MCF 10A (cell line): ENCODE data around the gene SLC40A1. TPM values are rescaled to one million over a fixed set of nuclear protein-coding genes. Genes with fewer than 3 reads are reported as not detected.
"Not testable (repeated sequence)": the region's sequence is repeated elsewhere in the genome, so short reads cannot be mapped to it uniquely, and the experiment has no call there.

ENCODE experiments used
- BruUV-seq: library from RNA; stranded (reverse); fragments of 400-500 nt; replicated peaks from 2 replicates; lab custom pipeline; 2021; lab: Mats Ljungman, UMichigan
- CTCF ChIA-PET: fragments of 300-600 bp; sonication (Branson Sonifier 250); formaldehyde crosslinking; extraction: SDS; loops from one replicate; lab custom pipeline; 2021; ENCODE audit warnings: antibody characterized with exemption, inconsistent platforms; lab: Yijun Ruan, JAX
- POLR2A ChIA-PET: fragments of 300-600, 350-650 bp; sonication (Branson Sonifier 250); formaldehyde crosslinking; extraction: SDS; loops from one replicate; lab custom pipeline; 2020; ENCODE audit warnings: antibody characterized with exemption, inconsistent platforms; lab: Yijun Ruan, JAX
- DNase-seq: peaks from one replicate; pipeline ENCODE4 v3.0.0-alpha.2; 2018; ENCODE audit not compliant: unreplicated experiment
- H3K27ac Mint-ChIP-seq: one replicate; pipeline ENCODE4 v1.8.0; 2022; ENCODE audit warnings: mild to moderate bottlenecking, low read depth, mixed read lengths; ENCODE audit not compliant: unreplicated experiment
- H3K27me3 Mint-ChIP-seq: one replicate; pipeline ENCODE4 v1.8.0; 2022; ENCODE audit warnings: mixed read lengths; ENCODE audit not compliant: insufficient read depth, unreplicated experiment
- H3K36me3 Mint-ChIP-seq: one replicate; pipeline ENCODE4 v1.8.0; 2022; ENCODE audit warnings: mild to moderate bottlenecking, moderate library complexity, mixed read lengths; ENCODE audit not compliant: insufficient read depth, unreplicated experiment
- H3K4me1 Mint-ChIP-seq: one replicate; pipeline ENCODE4 v1.8.0; 2022; ENCODE audit warnings: mixed read lengths; ENCODE audit not compliant: insufficient read depth, unreplicated experiment
- H3K4me3 Mint-ChIP-seq: one replicate; pipeline ENCODE4 v1.8.0; 2022; ENCODE audit warnings: mild to moderate bottlenecking, moderate library complexity, mixed read lengths; ENCODE audit not compliant: unreplicated experiment
- H3K9me3 Mint-ChIP-seq: one replicate; pipeline ENCODE4 v1.8.0; 2022; ENCODE audit warnings: mixed read lengths; ENCODE audit not compliant: unreplicated experiment
- CTCF ChIP-seq: fragments of 200-600 bp; IDR thresholded peaks from one replicate; pipeline ENCODE4 v1.8.0; 2022; ENCODE audit warnings: antibody characterized with exemption, mild to moderate bottlenecking; ENCODE audit not compliant: unreplicated experiment
- intact Hi-C: fragments of 100-400 bp; cut with micrococcal nuclease; formaldehyde crosslinking; loops from 2 replicates; pipeline ENCODE4 v1.14.1; 2022
- total RNA-seq: library from RNA; stranded (reverse); gene quantifications from 2 replicates; pipeline ENCODE4 v1.2.3, GENCODE V29; 2022

The SLC40A1 gene
- total RNA-seq, 1 experiment from 2014 or later = not detected

GRCh38 chr2:189608795-189609422 is 28.3 kb upstream of the SLC40A1 start:
- no peaks in the 10 kb centered on the region for H3K4me1 Mint-ChIP-seq
- no peak for TF ChIP-seq CTCF
- DNase-seq = peak; percentile 55
- intact Hi-C loops = no loop called here
- no peaks in the 10 kb centered on the region for H3K9me3 Mint-ChIP-seq
- no peaks in the 10 kb centered on the region for H3K36me3 Mint-ChIP-seq
- no peaks in the 10 kb centered on the region for H3K27me3 Mint-ChIP-seq
- CTCF ChIA-PET = interaction anchor here (1.9 kb wide), 1 partner anchor 52 kb away, joined by 4 read pairs; no protein-coding TSS in a partner anchor
- H3K4me3 Mint-ChIP-seq = no peak overlapping the region
- no peak overlapping the region for H3K27ac Mint-ChIP-seq
- POLR2A ChIA-PET = interaction anchor here (0.7 to 0.9 kb wide), 2 partner anchors 10 to 14 kb away, joined by 3 read pairs; no protein-coding TSS in a partner anchor
- BruUV-seq = no TSS peak

DNA sequence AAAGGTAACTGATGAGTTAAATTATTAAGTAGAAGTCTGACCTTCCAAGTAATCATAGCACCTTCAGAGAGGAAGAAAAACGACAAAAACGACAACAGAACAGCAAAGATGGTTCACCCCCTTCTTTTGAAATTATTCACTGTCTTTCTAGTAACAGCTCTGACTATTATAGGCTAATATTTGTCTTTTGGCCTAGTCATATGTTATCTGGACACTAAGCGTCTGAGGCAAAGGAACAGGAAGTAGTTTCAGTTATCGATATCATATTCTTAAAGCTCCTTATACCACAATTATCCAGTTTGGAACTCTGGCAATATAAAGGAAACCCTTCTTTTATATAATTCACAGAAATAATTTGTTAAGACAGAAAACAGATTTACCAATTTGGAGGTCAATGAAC is 27.6 kb upstream of the SLC40A1 start:
- no peak for TF ChIP-seq CTCF
- Mint-ChIP-seq H3K4me1 (no peaks in the 10 kb centered on the region), H3K9me3 (no peaks in the 10 kb centered on the region), H3K27ac (no peak overlapping the region), H3K4me3 (no peak overlapping the region), H3K36me3 (no peaks in the 10 kb centered on the region), H3K27me3 (no peaks in the 10 kb centered on the region)
- no TSS peak for BruUV-seq
- intact Hi-C loops = no loop called here
- ChIA-PET CTCF (interaction anchor here (1.9 kb wide), 1 partner anchor 52 kb away, joined by 4 read pairs; no protein-coding TSS in a partner anchor), POLR2A (no interaction called here)
- DNase-seq = no peak

- Mint-ChIP-seq H3K4me3 (no peak overlapping the region), H3K9me3 (no peaks in the 10 kb centered on the region), H3K27ac (no peak overlapping the region), H3K4me1 (no peaks in the 10 kb centered on the region), H3K36me3 (no peaks in the 10 kb centered on the region), H3K27me3 (no peaks in the 10 kb centered on the region)
- ChIA-PET CTCF (interaction anchor here (0.7 kb wide), 1 partner anchor 10 kb away, joined by 3 read pairs; no protein-coding TSS in a partner anchor), POLR2A (no interaction called here)
- BruUV-seq = no TSS peak
- no peak for TF ChIP-seq CTCF
- DNase-seq = no peak
- intact Hi-C loops = no loop called here
These were observed 21.6 kb upstream of the SLC40A1 start for GRCh38 chr2:189602233-189602632.

DNA sequence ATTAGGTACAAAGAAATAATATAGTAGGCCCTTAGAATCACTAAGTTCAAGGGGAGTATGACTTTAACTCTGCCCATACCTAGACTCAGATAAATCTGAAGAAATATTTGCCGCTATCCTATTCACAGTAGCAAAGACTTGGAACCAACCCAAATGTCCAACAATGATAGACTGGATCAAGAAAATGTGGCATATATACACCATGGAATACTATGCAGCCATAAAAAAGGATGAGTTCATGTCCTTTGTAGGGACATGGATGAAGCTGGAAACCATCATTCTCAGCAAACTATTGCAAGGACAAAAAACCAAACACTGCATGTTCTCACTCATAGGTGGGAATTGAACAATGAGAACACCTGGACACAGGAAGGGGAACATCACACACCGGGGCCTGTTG is 21.1 kb upstream of the SLC40A1 start:
- CTCF ChIA-PET = interaction anchor here (0.5 kb wide), 1 partner anchor 106 kb away, joined by 3 read pairs; no protein-coding TSS in a partner anchor
- H3K27ac Mint-ChIP-seq, H3K36me3 Mint-ChIP-seq, H3K27me3 Mint-ChIP-seq, H3K4me1 Mint-ChIP-seq, H3K9me3 Mint-ChIP-seq, H3K4me3 Mint-ChIP-seq, DNase-seq, BruUV-seq, intact Hi-C loops, POLR2A ChIA-PET: not testable (repeated sequence)
